ENCODE data around the gene SUSD2.
"Not testable (repeated sequence)": the region's sequence is repeated elsewhere in the genome, so short reads cannot be mapped to it uniquely, and the experiment has no call there.

SUSD2 gene, protein sequence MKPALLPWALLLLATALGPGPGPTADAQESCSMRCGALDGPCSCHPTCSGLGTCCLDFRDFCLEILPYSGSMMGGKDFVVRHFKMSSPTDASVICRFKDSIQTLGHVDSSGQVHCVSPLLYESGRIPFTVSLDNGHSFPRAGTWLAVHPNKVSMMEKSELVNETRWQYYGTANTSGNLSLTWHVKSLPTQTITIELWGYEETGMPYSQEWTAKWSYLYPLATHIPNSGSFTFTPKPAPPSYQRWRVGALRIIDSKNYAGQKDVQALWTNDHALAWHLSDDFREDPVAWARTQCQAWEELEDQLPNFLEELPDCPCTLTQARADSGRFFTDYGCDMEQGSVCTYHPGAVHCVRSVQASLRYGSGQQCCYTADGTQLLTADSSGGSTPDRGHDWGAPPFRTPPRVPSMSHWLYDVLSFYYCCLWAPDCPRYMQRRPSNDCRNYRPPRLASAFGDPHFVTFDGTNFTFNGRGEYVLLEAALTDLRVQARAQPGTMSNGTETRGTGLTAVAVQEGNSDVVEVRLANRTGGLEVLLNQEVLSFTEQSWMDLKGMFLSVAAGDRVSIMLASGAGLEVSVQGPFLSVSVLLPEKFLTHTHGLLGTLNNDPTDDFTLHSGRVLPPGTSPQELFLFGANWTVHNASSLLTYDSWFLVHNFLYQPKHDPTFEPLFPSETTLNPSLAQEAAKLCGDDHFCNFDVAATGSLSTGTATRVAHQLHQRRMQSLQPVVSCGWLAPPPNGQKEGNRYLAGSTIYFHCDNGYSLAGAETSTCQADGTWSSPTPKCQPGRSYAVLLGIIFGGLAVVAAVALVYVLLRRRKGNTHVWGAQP

DNA sequence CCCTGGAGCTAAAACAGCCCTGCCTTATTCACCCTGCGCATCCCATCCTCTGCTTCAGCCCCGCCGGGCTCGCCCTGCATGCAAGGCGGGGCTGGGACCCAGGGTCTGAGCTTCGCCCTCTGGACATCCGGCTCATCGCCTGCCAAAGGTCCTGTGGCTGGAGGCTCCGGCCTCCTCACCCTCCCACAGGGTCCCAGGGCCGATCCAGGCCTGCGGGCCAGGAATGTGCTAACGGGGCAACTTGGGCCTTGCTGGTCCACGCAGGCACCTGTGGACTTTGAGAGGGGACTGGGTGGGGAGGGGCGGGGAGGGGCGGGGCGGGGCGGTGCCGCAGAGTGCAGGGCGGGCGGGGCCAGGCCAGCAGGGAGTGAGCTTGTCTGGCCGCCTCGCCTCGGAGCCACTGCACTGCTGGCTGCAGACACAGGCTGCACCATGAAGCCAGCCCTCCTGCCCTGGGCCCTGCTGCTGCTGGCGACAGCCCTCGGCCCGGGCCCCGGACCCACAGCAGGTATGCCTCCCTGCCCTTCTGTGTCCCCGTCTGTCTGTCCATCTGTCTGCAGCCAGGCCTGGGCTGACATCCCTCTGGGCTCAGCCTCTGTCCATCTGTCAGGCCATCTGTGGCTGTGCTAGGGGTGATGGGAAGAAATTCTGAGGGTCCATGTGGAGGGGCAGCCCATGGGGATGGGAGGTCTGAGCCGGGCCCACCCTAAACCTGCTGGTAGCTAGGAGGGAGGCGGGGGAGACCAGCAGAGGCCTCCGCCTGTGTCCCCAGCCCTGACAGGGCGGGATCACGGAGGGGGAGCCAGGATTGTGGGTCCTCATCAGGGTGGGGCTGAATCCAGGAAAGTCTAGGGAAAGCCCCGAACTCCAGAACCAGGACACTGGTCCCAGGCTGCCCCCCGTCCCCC, at the start of gene SUSD2:
SUSD2 (plus strand) TSS at position 400 of the 908 bp plus-strand sequence; CDS start at position 433, 33 bp downstream.
- DNase-seq (ENCODE audit: low read depth in 2 of 2, low spot score in 1 of 2): no peak

DNA sequence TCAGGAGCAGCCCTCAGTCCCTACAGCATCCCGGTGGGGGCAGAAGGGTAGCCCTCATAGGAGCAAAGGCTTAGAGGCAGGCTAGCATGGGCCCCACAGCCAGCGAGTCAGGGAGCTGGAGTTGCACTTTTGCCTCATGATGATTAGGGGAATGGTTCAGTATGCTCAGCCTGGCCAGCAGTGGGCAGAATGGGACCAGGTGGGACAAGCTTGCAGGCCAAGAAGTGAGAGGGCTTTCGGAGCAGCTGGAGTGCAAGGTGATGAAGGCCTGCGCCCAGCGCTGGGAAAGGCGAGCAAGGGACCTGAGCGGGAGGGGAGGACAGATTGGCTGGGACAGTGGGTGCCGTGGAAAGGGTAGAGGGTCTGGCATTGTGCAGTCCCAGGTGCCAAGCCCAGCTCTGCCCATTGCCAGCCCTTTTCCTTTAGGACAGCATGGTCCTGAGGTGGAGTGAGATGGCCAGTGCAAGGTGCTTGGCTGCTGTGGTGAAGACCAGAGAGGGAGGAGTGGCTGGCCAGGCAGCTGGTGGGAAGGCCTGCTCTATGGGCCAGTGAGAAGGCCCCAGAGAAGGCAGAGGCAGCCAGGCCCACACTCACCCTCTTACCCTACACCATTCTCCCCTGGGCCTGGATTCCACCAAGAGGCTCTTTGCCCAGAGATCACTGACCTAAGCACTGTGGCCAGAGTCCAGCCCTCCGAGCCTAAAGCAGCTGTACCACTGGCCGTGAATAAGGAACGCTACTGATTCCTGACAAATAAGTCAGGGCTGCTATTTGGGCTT, 47.9 kb upstream of the SUSD2 start:
- DNase-seq (ENCODE audit: low read depth in 2 of 2, low spot score in 1 of 2): no peak

DNA sequence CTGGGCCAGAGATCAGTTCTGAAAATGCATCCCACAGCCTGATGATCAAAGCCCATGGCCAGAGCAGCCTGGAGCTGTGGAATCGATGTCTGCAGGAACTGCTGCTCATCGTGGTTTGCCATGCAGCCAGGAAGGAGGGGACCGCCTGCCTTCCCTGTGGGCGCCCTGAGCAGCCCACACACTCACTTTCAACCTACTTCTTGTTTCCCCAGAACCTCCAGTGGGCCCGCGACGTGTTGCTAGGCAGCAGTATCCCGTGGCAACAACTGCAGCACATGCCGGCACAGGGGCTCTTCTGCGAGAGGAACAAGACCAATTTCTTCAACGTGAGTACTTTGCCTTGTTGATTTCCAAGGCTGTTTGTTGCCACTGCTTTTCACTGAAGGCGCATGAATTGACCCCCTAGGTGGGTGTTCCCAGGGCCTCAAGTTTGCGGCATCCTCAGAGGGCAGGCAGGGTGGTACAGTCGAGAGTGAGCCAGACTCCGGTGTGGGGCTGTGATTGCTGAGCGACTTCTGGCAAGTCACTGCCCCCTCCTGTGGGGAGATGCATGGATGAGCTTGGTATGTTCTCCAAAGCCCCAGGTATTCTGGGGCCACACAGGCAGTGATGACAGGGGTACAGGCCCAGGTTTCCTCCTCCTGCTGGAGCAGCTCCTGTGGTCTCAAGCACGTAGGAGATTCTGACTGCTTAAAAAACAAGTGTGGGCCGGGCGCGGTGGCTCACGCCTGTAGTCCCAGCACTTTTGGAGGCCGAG, 47.0 kb upstream of the SUSD2 start:
- peak; percentile 67 to 74 for DNase-seq (ENCODE audit: low read depth in 2 of 2, low spot score in 1 of 2)

DNA sequence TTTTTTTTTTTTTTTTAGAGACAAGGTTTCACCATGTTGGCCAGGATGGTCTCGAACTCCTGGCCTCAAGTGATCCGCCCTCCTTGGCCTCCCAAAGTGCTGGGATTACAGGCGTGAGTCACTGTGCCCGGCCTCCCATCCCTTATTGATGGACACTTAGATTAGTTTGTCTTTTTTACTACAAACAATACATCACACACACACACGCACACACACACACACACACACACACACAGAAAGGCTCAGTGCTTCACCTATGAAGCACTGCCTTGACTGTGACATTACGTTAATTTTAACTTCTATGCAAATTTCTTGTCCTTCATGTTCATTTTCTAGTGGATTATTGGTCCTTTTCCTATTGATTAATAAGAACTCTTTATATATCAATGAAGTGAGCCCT, 44.8 kb upstream of the SUSD2 start:
- DNase-seq (ENCODE audit: low read depth in 2 of 2, low spot score in 1 of 2): not testable (repeated sequence)

DNA sequence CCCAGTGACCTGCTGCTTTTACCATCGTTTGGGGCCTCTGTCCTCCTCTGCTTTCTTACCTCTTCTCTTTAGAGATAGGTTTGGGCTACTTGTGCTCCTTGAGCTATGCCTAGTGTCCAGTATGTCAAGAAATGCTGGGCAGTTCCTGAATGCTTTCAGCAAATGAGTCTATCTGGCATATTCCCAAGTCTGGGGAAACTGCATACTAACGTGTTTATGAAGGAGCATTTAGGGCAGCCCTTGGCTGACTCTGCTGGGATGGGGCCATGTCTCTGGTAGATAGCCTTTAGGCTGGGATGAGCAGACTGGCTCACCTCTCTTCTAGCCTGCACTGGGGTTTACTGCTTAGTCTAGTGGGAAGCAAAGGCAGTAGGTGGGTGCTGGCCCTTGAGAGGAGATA, 43.7 kb upstream of the SUSD2 start:
- no peak for DNase-seq (ENCODE audit: low read depth in 2 of 2, low spot score in 1 of 2)

DNA sequence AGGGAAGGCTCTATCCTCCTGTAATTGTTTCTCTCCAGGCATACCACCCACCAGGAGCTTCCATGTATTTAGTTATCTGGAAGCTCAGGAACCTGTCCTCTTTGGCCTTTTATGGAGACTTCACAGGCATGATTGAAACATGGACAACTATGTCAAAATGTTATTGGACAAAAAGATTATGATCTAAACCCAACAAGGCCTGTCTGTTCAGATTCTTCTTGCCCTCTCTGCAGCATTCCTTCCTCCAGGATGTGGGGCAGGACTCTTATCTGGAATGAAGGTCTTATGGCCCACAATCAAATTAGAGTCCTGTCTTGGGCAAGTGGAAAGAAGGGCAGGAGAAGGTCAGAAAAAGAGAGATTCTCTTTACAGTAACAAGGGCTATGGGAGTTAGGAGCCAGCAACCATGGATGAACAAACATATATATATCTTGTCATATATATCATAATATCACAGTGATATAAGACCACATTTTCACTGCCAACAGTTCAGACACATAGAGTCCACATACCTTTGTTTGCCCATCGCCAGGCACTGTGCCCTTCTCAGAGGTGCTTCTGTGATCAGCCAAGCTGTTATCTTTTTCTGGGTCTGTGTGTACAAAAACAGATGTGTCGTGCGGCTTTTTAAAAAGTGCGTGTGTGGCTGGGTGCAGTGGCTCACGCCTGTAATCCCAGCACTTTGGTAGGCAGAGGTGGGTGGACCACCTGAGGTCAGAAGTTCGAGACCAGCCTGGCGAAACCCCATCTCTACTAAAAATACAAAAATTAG, 42.5 kb upstream of the SUSD2 start:
- DNase-seq (ENCODE audit: low read depth in 2 of 2, low spot score in 1 of 2): no peak

DNA sequence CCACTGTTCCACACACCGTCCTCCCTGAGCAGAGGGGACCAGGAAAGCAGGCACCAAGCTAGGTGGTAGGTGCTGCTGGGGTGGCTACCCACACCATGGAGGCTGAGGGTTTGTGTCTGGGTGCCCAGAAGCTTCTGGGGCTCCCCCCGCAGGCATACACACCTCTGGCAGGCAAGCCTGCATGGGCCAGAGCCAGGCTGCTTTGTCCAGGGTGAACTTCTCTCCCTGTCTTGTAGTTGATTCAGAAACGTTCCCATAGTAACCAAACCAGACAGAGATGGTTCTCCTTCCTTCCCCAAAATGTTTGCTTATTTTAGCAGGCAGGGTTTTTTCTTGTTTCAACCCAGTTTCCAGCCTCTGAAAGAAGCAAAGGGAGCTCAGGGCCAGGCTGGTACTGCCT, 40.9 kb upstream of the SUSD2 start:
- no peak for DNase-seq (ENCODE audit: low read depth in 2 of 2, low spot score in 1 of 2)

DNA sequence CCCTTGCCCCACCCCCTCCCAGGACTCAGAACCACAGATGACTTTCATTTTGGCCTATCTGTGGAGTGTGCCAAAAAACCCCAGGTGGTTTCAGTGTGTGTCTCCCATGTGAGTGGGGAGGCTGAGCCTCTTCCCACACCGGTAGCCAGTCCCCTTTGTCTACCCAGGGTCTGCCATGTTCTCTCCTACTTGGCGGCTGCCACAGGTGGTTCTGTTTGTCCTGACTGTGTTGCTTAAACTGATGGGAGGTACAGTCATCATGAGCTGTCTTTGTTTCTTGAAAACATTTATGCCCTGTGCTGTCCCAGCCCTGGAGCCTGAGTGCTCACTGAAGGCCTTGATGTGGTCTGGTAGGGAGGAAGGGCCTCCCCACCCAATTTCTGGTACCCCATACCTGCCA, 39.7 kb upstream of the SUSD2 start:
- DNase-seq (ENCODE audit: low read depth in 2 of 2, low spot score in 1 of 2): no peak

DNA sequence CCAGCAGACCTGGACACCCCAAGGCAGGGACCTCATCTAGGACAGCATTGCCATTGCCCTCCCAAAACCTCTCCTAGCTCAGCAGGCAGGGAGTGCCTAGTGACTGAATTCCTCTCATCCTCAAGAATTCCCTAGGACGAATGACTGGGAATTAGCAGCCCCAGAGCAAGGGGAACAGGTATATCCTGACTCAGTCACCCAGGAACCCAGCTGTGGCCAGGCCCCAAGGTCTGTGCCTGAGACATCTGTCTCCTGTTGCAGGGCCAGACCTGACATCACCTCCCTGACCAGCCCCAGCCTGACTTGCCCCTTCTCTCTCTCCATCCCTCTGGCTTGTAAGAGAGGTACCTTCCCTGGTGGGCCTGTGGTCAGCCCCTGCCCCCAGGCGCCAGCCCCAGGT, 39.0 kb upstream of the SUSD2 start:
- DNase-seq (ENCODE audit: low read depth in 2 of 2, low spot score in 1 of 2): no peak

DNA sequence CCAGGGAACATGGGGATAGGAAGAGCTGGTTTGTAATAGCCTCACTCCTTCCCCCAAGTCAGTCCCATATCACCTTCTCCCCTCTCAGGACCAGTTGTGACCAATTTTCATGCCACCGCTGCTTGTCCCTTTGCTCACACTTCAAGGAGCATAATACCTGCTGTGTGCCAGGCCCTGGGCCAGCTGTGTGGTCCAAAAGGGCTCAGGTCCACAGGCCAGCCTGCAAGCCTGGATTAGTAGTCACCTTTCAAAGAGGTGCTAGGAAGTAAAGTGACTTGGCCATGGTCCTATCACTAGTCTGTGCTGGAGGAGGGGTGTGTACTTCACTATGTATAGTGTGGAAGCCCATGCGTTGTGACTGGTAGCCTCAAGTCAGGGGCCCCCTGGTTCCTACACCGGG, 38.5 kb upstream of the SUSD2 start:
- DNase-seq (ENCODE audit: low read depth in 2 of 2, low spot score in 1 of 2): no peak

DNA sequence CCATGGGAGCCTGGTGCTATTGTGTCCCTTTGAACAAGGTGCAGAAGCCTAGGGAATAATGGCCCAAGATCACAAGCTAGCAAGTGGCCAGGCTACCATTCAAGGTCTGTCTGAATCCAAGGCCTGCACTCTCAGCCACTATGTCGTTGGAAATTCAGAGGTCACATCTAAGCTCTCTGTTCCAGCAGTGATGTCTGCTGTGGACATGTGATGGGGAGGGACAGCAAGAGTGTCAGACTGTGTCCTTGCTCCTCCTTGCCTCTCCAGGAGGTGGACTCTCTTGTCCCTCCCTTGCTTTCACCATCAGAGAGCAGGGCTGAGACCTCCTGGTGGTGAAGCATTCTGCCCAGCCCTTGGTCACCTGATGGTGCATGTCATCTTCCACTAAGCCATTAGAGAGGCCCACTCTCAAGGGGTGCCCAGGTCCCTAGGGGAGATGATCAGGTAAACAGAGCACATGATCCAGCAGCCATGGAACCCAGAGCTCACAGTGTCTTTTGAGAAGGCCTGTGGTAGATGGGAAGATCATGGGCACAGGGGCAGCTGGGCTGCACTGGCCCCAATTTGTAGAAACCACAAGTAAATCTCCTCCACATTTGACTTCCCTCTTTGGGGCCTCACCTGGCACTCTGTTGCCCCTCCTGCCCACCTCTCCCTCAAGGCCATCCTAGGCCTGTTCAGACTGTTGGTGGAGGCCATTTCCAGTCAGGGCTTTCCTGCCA, 37.1 kb upstream of the SUSD2 start:
- no peak for DNase-seq (ENCODE audit: low read depth in 2 of 2, low spot score in 1 of 2)

DNA sequence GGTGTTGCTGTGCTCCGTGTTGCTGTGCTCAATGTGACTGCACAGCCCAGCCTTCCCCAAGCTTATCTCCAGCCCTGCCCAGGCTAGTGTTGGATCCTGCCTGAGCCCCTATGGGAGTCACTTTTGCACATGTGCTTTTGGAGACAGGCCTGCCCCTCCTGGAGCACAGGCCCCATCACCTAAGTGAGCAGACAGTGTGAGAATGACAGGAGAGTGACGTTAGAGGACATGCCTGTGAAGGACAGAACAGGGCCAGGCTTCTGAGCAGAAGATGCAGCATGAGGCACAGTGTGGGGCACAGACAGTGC, 36.6 kb upstream of the SUSD2 start:
- no peak for DNase-seq (ENCODE audit: low read depth in 2 of 2, low spot score in 1 of 2)

DNA sequence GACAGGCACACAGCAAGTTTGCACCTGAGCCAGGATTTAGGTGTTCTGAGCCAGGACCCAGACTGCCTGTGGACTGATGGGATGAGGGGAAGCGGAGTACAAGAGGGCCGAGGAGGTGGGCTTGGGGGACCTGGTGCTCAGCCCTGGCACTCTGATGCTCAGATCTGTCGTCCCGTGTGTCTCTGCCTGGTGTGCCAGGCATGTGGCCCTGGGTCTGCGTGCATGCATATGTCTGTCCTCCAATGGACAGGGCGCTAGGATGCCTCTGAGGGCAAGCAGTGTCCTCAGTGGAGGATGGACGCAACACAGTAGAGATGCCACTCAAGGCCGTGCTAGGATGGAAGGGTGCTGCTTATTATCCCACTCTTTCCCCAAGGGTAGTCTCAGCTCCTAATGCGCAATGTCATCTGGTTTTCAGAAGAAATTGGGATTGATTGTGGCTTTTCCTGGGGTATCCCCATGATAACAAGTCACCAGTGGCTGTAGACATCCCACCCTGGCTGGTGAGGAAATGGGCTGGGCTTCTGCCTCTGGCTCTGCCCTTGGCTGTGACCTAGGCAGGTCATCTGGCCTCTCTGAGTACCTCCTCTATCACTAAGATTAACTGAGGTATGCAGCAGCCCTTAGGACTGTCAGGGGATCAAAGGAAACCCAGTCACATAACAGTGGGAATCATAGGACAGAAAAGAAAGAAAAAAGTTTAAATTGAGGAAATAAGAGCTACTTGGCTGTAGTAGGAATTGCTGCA, 35.7 kb upstream of the SUSD2 start:
- no peak for DNase-seq (ENCODE audit: low read depth in 2 of 2, low spot score in 1 of 2)

DNA sequence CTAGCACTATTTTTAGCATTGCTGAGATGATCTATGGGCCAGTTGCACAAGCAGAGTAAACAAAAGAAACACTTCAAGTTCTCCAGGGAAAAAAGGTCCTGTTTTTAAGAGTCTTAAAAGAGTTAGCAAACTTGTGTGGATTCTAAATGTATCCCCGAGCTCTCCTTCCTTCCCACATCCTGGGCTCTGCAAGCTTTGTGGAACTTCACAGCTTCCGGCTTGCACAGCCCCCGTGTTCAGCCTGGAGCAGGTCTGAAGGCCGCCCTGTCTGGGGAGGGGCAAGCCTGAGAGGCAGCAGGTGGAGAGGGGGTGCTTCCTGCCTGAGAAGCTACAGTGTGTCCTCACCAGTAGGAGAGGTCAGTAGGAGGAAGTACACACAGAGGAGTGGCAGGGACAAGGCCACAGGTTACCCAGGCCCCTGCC, 35.1 kb upstream of the SUSD2 start:
- DNase-seq (ENCODE audit: low read depth in 2 of 2, low spot score in 1 of 2): no peak

DNA sequence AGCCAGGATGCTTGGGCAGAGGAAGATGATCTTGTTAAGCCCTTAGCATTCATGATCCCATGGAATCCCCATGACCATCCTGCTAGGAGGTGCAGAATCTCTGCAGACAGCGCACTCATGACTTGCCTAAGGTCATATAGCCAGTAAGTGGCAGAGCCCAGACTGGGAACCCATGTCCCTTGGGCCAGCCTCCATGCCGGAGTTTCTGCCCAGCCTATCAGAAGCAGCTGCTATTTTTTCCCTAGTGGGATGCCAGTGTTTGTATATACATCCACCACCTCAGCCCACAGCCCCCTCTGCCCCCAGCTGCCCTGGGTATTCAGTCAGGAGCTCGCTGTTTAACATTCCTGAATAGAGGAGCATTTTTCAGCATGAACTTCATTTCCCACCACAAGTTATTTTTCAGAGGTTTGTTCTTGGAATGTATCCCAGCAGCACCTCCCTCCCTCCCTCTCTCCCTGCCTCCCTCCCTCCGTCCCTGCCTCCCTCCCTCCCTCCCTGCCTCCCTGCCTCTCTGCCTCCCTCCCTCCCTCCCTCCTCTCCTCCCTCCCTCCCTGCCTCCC, 34.4 kb upstream of the SUSD2 start:
- DNase-seq (ENCODE audit: low read depth in 2 of 2, low spot score in 1 of 2): no peak

DNA sequence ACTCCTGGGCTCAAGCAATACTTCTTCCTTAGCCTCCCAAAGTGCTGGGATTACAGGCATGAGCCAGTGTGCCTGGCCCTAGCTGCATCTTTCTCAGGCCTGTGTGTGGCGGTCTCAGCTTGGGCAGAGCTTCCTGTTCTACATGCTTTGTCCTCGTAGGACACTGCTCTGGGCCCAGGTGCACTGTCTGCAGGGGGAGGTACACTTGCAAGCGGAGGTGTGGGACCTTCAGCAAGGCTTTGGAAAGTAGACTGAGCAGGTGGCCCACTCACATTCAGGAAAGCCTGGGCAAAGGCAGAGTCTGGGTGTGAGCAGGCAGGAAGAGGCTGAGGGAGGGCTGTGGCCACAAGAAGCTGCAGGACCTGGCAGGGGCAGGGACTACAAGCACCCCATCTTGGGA, 33.6 kb upstream of the SUSD2 start:
- no peak for DNase-seq (ENCODE audit: low read depth in 2 of 2, low spot score in 1 of 2)
